ENCODE results near the gene SOCS3.
A peak's percentile ranks its signal among the peaks of the same experiment; 100 is the strongest.

Gene SOCS3

GRCh38 chr17:78368348-78368747 lies 8.5 kb upstream of the SOCS3 start:
- no peak overlapping the region for H3K9ac ChIP-seq (ENCODE audit: low read depth, low read length)
- no peaks in the 10 kb centered on the region for H3K9me3 ChIP-seq (ENCODE audit: control insufficient read depth, insufficient read depth, low read length)
- no peaks in the 10 kb centered on the region for H3K36me3 ChIP-seq (ENCODE audit: insufficient read depth, low read length)
- peaks cover 66% of the 10 kb centered on the region for H3K4me1 ChIP-seq (ENCODE audit: insufficient read depth, low read length)

DNA sequence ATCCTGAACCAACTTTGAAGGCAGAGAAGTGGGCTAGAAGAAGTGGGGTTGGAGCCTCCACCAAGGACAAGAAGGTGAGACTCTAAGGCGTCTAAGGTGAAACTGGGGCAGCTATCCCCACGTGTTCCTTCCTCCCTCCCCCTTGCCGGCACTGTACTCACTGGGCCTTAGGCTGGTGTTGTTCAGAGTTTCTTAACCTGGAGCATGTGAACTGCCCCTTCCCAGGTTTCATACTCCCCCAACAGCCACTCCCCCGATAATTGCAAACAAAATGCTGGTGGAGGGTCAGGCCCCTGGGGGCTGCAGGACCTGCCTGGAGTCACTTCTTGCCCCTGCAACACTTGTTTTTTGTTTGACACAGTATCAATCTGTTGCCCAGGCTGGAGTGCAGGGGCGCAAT lies 7.3 kb upstream of the SOCS3 start:
- Histone ChIP-seq H3K4me1 (ENCODE audit: insufficient read depth, low read length) (peaks cover 66% of the 10 kb centered on the region), H3K9ac (ENCODE audit: low read depth, low read length) (no peak overlapping the region), H3K9me3 (ENCODE audit: control insufficient read depth, insufficient read depth, low read length) (no peaks in the 10 kb centered on the region), H3K36me3 (ENCODE audit: insufficient read depth, low read length) (no peaks in the 10 kb centered on the region)

DNA sequence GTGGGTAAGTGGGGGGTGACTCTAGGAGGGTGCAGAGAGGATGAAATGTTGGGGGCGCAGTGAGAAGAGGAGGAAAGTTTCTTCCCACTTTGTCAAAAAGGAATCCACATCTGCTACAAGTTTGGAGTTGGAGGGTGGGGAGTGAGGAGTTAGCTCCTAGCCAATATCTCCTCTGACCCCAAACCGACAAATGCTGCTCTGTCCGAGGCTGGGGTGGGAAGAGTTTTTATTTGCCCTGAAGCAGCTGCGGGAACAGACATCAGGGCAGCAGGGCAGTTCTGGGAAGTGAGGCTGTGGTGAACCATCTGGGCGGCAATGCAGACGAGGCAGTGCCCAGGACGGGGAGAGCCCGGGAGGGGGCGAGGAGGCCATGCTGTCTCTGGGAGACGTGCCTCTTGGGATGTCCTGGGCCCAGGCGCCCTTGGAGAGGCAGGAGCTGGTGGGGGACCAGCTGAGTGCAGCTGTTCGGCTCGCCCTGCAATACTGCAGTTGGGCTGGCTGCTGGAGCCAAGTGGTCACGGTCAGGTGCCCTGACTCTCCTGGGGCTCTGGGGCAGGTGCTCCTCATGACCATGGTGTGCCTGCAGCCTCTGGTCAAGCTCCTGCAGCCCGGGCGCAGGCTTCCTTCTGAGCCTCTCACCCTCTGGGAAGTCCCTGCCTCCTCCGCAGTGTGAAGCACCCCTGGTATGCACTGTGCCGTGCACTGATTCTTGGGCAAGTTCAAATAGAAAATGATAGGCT lies 6.4 kb upstream of the SOCS3 start:
- H3K9me3 ChIP-seq (ENCODE audit: control insufficient read depth, insufficient read depth, low read length), result no peaks in the 10 kb centered on the region
- no peaks in the 10 kb centered on the region for H3K36me3 ChIP-seq (ENCODE audit: insufficient read depth, low read length)
- H3K4me1 ChIP-seq (ENCODE audit: insufficient read depth, low read length), result peaks cover 69% of the 10 kb centered on the region
- peak overlapping the region; percentile 17 for H3K9ac ChIP-seq (ENCODE audit: low read depth, low read length)

DNA sequence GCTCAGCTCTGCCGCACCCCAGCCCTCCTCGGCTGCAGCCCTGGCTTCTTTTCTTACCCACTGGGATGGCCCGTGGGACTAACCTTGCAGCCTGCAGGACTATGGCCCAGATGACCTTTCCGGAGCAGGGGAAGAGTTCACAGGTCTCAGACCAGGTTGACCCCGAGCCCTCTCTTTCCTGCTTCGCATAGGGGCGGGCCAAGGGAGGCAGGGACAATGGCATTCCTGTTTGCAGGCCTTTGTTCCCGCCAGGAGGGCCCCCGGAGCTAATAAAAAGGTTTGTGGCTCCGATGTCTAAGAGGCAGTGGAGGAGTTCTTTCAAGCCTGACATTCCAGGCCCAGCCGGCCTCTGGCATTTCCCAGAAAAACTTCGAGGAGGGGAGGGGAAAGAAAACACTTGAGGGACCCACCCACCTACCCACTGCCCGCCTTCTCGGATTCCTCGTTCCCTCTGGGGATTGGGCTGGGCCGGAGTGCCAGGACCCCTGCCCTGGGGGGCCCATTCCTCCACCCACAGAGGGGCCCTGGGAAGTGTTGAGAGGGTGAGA lies 5.8 kb upstream of the SOCS3 start:
- Histone ChIP-seq H3K36me3 (ENCODE audit: insufficient read depth, low read length) (no peaks in the 10 kb centered on the region), H3K9me3 (ENCODE audit: control insufficient read depth, insufficient read depth, low read length) (no peaks in the 10 kb centered on the region), H3K4me1 (ENCODE audit: insufficient read depth, low read length) (peaks cover 69% of the 10 kb centered on the region), H3K9ac (ENCODE audit: low read depth, low read length) (peak overlapping the region; percentile 17)

GRCh38 chr17:78364436-78365281 lies 4.8 kb upstream of the SOCS3 start:
- Histone ChIP-seq H3K4me1 (ENCODE audit: insufficient read depth, low read length) (peaks cover 61% of the 10 kb centered on the region), H3K9me3 (ENCODE audit: control insufficient read depth, insufficient read depth, low read length) (no peaks in the 10 kb centered on the region), H3K36me3 (ENCODE audit: insufficient read depth, low read length) (no peaks in the 10 kb centered on the region), H3K9ac (ENCODE audit: low read depth, low read length) (peak overlapping the region; percentile 17)

GRCh38 chr17:78362671-78363070 lies 2.8 kb upstream of the SOCS3 start:
- H3K4me1 ChIP-seq (ENCODE audit: insufficient read depth, low read length), result peaks cover 52% of the 10 kb centered on the region

DNA sequence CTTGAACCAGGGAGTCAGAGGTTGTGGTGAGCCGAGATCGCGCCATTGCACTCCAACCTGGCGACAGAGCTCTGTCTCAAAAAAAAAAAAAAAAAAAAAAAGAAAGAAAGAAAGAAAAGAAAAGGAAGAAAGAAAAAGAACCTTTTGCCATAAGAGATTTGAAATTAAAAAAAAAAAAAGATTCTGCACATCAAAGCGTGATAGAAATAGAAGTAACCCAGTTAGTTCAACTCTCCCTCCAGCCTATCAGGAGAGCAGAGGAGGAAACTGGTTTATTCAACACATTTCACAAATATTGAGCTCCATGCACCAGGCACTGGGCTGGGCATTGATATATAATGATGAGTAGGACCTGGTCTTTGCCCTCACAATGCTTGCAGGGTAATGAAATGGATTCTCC lies 2.4 kb upstream of the SOCS3 start:
- Histone ChIP-seq H3K9me3 (ENCODE audit: control insufficient read depth, insufficient read depth, low read length) (no peaks in the 10 kb centered on the region), H3K36me3 (ENCODE audit: insufficient read depth, low read length) (no peaks in the 10 kb centered on the region), H3K9ac (ENCODE audit: low read depth, low read length) (no peak overlapping the region), H3K4me1 (ENCODE audit: insufficient read depth, low read length) (peaks cover 54% of the 10 kb centered on the region)

More at GRCh38 chr17:78362671-78363070, 2.8 kb upstream of the SOCS3 start:
- no peaks in the 10 kb centered on the region for H3K9me3 ChIP-seq (ENCODE audit: control insufficient read depth, insufficient read depth, low read length)
- no peak overlapping the region for H3K9ac ChIP-seq (ENCODE audit: low read depth, low read length)
- H3K36me3 ChIP-seq (ENCODE audit: insufficient read depth, low read length), result no peaks in the 10 kb centered on the region

GRCh38 chr17:78361225-78361701 lies 1.4 kb upstream of the SOCS3 start:
- Histone ChIP-seq H3K9me3 (ENCODE audit: control insufficient read depth, insufficient read depth, low read length) (no peaks in the 10 kb centered on the region), H3K9ac (ENCODE audit: low read depth, low read length) (peak overlapping the region; percentile 76), H3K4me1 (ENCODE audit: insufficient read depth, low read length) (peaks cover 50% of the 10 kb centered on the region), H3K36me3 (ENCODE audit: insufficient read depth, low read length) (no peaks in the 10 kb centered on the region)

DNA sequence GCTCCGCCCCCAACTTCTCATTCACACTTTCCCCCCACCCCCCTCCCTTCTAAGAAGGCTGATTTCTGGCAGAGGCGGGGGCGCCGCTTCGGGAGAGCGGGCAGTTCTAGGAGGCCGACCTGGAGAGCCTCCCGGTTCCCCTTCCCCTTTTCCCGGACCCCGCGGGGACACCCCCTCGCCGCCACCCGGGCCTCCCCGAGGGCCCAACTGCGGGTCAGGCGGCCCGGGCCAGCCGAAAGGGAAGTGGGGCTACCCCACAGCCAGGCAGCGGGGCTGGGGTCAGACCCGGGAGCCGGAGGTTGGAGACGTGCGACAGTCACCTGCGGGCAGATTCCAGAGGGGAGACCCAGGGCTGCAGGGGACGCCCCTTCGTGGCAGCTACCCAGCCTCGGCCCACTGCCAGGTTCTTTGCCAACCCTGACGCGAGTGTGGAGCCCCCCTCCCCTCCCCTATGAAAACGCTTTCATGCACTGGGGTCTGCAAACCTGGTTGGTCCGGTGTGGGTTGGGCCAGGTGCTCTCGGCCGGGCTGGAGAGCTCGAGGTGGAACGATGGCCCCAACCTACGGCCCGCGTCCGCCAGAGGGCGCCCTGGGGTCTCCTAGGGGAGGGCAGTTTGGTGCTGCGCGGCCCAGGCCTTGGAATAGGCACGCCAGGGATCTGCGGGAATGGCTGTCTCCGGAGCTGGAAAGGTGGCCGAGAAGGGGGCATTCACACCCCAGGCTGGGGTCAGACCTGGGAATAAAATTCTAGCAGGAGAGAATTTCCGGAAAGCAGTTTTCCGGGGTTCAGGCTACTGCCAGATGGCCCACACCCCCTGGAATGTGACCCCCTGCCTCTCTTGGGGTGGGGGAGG lies 721 bp upstream of the SOCS3 start:
- Histone ChIP-seq H3K9ac (ENCODE audit: low read depth, low read length) (peak overlapping the region; percentile 76), H3K9me3 (ENCODE audit: control insufficient read depth, insufficient read depth, low read length) (no peaks in the 10 kb centered on the region), H3K4me1 (ENCODE audit: insufficient read depth, low read length) (peaks cover 51% of the 10 kb centered on the region), H3K36me3 (ENCODE audit: insufficient read depth, low read length) (no peaks in the 10 kb centered on the region)

DNA sequence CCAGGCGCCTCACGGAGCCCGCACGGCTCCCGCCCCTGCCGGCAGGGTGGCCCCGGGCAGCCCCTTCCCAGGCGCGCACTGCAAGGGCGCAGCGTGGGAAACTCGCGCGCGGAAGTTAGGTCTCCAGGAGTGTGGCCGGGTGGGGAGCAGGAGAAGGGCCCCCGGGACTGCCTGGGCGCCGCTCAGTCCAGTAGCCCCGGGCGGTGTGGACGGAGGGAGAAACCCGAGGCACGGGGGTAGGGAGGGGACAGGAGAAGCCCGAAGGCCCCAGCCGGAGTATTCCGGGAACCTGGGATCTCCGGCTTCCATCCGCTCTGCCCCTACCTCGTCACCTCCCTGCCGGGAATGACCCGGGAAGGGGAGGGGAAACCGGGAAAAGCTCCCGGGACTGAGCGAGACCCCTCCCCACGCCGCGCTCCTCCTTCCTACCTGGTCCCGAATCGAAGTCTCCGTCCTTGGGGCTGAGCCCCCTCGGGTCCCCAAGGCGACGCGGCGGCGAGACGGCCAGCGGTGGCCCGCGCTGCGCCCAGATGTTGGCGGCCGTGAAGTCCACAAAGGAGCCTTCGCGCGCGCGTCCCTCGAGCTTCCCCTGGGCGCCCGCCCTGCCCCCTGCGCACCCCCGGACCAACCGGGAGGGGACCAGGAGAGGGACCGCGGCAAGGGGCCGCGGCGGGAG lies 418 bp downstream of the SOCS3 start:
- Histone ChIP-seq H3K9me3 (ENCODE audit: control insufficient read depth, insufficient read depth, low read length) (no peaks in the 10 kb centered on the region), H3K36me3 (ENCODE audit: insufficient read depth, low read length) (no peaks in the 10 kb centered on the region), H3K9ac (ENCODE audit: low read depth, low read length) (peak overlapping the region; percentile 76), H3K4me1 (ENCODE audit: insufficient read depth, low read length) (peaks cover 51% of the 10 kb centered on the region)

- Histone ChIP-seq H3K9me3 (ENCODE audit: control insufficient read depth, insufficient read depth, low read length) (no peaks in the 10 kb centered on the region), H3K4me1 (ENCODE audit: insufficient read depth, low read length) (peaks cover 49% of the 10 kb centered on the region), H3K36me3 (ENCODE audit: insufficient read depth, low read length) (no peaks in the 10 kb centered on the region), H3K9ac (ENCODE audit: low read depth, low read length) (peak overlapping the region; percentile 76)
Measured at GRCh38 chr17:78358538-78359320, 1.1 kb downstream of the SOCS3 start.

- Histone ChIP-seq H3K9ac (ENCODE audit: low read depth, low read length) (peak overlapping the region; percentile 76; the same call in 1 of the 2 replicates), H3K4me1 (ENCODE audit: insufficient read depth, low read length) (peaks cover 46% of the 10 kb centered on the region)
Measured at GRCh38 chr17:78357672-78358537, 2.0 kb downstream of the SOCS3 start.

More at GRCh38 chr17:78357672-78358537, 2.0 kb downstream of the SOCS3 start:
- no peaks in the 10 kb centered on the region for H3K9me3 ChIP-seq (ENCODE audit: control insufficient read depth, insufficient read depth, low read length)
- H3K36me3 ChIP-seq (ENCODE audit: insufficient read depth, low read length), result no peaks in the 10 kb centered on the region
